Breast epithelium (tissue), 3 donors: ENCODE results near the gene FOXD3.

Experiments used
- CTCF ChIP-seq, 3 donors: fragments of 450-650 bp; IDR thresholded peaks; one replicate each; pipeline ENCODE4 v1.5.1; 2016 to 2017; ENCODE audit warnings: antibody characterized with exemption in 3 of 3, mild to moderate bottlenecking in 3 of 3, moderate library complexity in 3 of 3
- POLR2A ChIP-seq: fragments of 450-650 bp; IDR thresholded peaks from one replicate; pipeline ENCODE4 v1.6.1; 2016; ENCODE audit warnings: antibody characterized with exemption, mild to moderate bottlenecking, moderate library complexity

GRCh38 chr1:63272811-63273210 is 49.6 kb upstream of the FOXD3 start:
- TF ChIP-seq CTCF (IDR thresholded peaks at IDR 0.05) (no peak), POLR2A (no peak)
